ENCODE data around the gene GGTA1.

The GGTA1 gene

DNA sequence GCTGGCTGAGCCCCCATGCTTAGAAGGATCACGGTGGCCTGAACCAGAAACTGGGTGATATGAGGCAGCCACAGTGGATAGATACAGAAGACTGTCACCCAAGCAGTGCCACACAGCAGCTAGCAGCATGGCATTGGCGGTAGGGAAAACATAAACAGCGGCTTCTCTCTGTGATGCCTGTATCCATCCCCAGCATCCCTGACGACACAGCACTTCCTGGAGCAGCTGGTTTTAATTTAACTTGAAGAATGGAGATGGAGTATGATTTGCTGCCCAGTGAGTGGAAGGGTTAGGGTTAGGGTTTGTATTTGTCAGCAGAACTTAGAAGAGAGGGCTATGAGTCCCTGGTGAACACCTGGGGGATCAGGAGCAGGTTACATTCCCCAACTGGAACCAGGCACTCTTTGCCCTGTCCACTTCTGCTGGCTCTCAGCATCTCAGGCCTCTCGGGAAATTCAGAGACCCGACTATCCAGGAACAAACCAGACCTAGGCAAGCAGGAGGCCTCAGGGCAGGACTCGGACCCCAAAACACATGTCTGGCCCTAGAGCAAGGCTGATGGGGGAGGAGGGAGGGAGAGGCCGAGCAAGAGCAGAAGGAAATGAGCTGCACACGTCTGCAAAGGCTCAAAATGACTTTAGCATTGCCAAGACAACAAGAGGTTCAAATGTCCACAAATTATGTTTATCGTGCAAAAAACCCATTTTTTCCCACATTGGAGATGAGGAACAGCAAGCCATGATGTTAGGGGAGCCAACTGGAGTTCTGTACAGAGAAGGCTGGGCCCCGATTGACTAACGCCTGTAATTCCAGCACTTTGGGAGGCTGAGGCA is 6.5 kb upstream of the GGTA1 start:
- H3K4me1 ChIP-seq (ENCODE audit: insufficient read depth, low read length, severe bottlenecking), result no peaks in the 10 kb centered on the region
- no peaks in the 10 kb centered on the region for H3K9me2 ChIP-seq (ENCODE audit: low read depth, low read length)
- no peak overlapping the region for H3K4me2 ChIP-seq (ENCODE audit: low read length)
- no peak overlapping the region for H3K9ac ChIP-seq (ENCODE audit: low read length)
- H3K79me2 ChIP-seq (ENCODE audit: insufficient read depth, low read length), result no peaks in the 10 kb centered on the region
- no peaks in the 10 kb centered on the region for H3K27me3 ChIP-seq (ENCODE audit: insufficient read depth, low read length)
- H2AFZ ChIP-seq (ENCODE audit: low read length), result no peak overlapping the region
- TF ChIP-seq, protein P1, sequence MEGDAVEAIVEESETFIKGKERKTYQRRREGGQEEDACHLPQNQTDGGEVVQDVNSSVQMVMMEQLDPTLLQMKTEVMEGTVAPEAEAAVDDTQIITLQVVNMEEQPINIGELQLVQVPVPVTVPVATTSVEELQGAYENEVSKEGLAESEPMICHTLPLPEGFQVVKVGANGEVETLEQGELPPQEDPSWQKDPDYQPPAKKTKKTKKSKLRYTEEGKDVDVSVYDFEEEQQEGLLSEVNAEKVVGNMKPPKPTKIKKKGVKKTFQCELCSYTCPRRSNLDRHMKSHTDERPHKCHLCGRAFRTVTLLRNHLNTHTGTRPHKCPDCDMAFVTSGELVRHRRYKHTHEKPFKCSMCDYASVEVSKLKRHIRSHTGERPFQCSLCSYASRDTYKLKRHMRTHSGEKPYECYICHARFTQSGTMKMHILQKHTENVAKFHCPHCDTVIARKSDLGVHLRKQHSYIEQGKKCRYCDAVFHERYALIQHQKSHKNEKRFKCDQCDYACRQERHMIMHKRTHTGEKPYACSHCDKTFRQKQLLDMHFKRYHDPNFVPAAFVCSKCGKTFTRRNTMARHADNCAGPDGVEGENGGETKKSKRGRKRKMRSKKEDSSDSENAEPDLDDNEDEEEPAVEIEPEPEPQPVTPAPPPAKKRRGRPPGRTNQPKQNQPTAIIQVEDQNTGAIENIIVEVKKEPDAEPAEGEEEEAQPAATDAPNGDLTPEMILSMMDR (IDR thresholded peaks at IDR 0.05; ENCODE audit: low read length), result no peak
- TF ChIP-seq EZH2 (IDR thresholded peaks at IDR 0.05; ENCODE audit: borderline replicate concordance, low read length), result no peak
- H3F3A ChIP-seq (ENCODE audit: insufficient read depth, low read length), result no peaks in the 10 kb centered on the region
- no peaks in the 10 kb centered on the region for H3K9me3 ChIP-seq (ENCODE audit: low read length)
- H4K20me1 ChIP-seq (ENCODE audit: insufficient read depth, low read length), result no peaks in the 10 kb centered on the region
- H3K4me3 ChIP-seq (ENCODE audit: low read depth, low read length, poor library complexity, severe bottlenecking), result no peak overlapping the region
- no peak overlapping the region for H3K27ac ChIP-seq (ENCODE audit: low read depth, low read length, poor library complexity, severe bottlenecking)
- no peaks in the 10 kb centered on the region for H3K36me3 ChIP-seq (ENCODE audit: insufficient read depth, low read length)

DNA sequence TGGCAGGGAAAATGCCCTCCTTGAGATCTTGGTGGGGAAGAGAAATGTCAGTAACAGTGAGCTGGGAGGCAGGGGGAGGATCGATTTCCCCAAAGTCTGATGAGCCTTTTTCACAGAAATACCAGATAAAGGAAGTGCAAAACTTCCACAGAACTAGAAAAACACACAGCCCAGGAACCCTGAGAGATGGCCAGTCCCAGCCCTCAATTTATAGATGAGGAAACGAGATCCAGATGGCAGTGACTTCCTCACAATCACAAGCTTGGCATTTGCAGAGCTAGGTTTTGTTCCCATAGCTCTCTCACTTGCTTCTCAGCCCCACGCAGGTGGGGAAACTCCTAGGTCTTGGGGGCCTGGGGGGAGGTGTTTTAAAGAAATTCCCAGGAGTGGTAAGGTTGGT is 3.8 kb upstream of the GGTA1 start:
- H3K27ac ChIP-seq (ENCODE audit: low read depth, low read length, poor library complexity, severe bottlenecking), result no peak overlapping the region
- H3K79me2 ChIP-seq (ENCODE audit: insufficient read depth, low read length), result no peaks in the 10 kb centered on the region
- no peak overlapping the region for H3K4me3 ChIP-seq (ENCODE audit: low read depth, low read length, poor library complexity, severe bottlenecking)
- H4K20me1 ChIP-seq (ENCODE audit: insufficient read depth, low read length), result no peaks in the 10 kb centered on the region
- no peaks in the 10 kb centered on the region for H3K4me1 ChIP-seq (ENCODE audit: insufficient read depth, low read length, severe bottlenecking)
- no peak overlapping the region for H3K9ac ChIP-seq (ENCODE audit: low read length)
- H3F3A ChIP-seq (ENCODE audit: insufficient read depth, low read length), result no peaks in the 10 kb centered on the region
- no peak for TF ChIP-seq EZH2 (IDR thresholded peaks at IDR 0.05; ENCODE audit: borderline replicate concordance, low read length)
- TF ChIP-seq, protein P1 (IDR thresholded peaks at IDR 0.05; ENCODE audit: low read length), result no peak
- no peak overlapping the region for H2AFZ ChIP-seq (ENCODE audit: low read length)
- no peaks in the 10 kb centered on the region for H3K9me3 ChIP-seq (ENCODE audit: low read length)
- H3K4me2 ChIP-seq (ENCODE audit: low read length), result no peak overlapping the region
- H3K9me2 ChIP-seq (ENCODE audit: low read depth, low read length), result no peaks in the 10 kb centered on the region
- 0 out of 2 replicates have a peak, but pooled peaks cover 7% of the 10 kb centered on the region for H3K27me3 ChIP-seq (ENCODE audit: insufficient read depth, low read length)
- H3K36me3 ChIP-seq (ENCODE audit: insufficient read depth, low read length), result no peaks in the 10 kb centered on the region

DNA sequence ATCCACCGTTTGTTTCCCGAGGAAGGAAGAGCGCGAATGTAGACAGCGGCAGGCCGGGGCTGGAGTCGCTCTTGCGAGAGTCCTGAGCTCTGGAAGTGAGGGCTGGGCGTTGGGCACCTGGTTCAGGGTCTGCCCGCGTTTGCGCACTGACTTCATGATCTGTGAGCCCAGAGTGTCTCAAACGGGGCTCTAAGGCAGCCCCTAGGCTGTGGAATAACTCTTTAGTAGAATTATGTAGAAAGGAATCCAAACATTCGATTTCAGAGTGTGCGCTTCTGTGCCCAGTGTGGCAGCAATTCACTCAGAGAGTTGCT is 478 bp upstream of the GGTA1 start:
- Histone ChIP-seq H3K36me3 (ENCODE audit: insufficient read depth, low read length) (no peaks in the 10 kb centered on the region), H3K9ac (ENCODE audit: low read length) (no peak overlapping the region), H3K9me3 (ENCODE audit: low read length) (no peaks in the 10 kb centered on the region), H3K4me2 (ENCODE audit: low read length) (no peak overlapping the region), H4K20me1 (ENCODE audit: insufficient read depth, low read length) (no peaks in the 10 kb centered on the region), H3K27ac (ENCODE audit: low read depth, low read length, poor library complexity, severe bottlenecking) (no peak overlapping the region), H3K79me2 (ENCODE audit: insufficient read depth, low read length) (no peaks in the 10 kb centered on the region), H3K27me3 (ENCODE audit: insufficient read depth, low read length) (peaks cover 16% of the 10 kb centered on the region; the same call in 1 of the 2 replicates), H3K9me2 (ENCODE audit: low read depth, low read length) (no peaks in the 10 kb centered on the region), H3F3A (ENCODE audit: insufficient read depth, low read length) (no peaks in the 10 kb centered on the region), H2AFZ (ENCODE audit: low read length) (no peak overlapping the region), H3K4me3 (ENCODE audit: low read depth, low read length, poor library complexity, severe bottlenecking) (no peak overlapping the region), H3K4me1 (ENCODE audit: insufficient read depth, low read length, severe bottlenecking) (no peaks in the 10 kb centered on the region)
- TF ChIP-seq EZH2 (IDR thresholded peaks at IDR 0.05; ENCODE audit: borderline replicate concordance, low read length), result no peak
- TF ChIP-seq, protein P1 (IDR thresholded peaks at IDR 0.05; ENCODE audit: low read length), result no peak

Measured in OCI-LY1 (cell line).